RWPE1 (cell line): ENCODE data around the gene DPT.
"Not testable (repeated sequence)": the region's sequence is repeated elsewhere in the genome, so short reads cannot be mapped to it uniquely, and the experiment has no call there.

ENCODE experiments used
- CTCF ChIA-PET: fragments of 350-600 bp; sonication (Branson Sonifier 250); formaldehyde crosslinking; extraction: SDS; loops from one replicate; lab custom pipeline; 2021; lab: Yijun Ruan, JAX
- POLR2A ChIA-PET: fragments of 400-600 bp; formaldehyde crosslinking; extraction: SDS; loops from one replicate; lab custom pipeline; 2020; ENCODE audit warnings: antibody characterized with exemption; ENCODE audit not compliant: low non-redundant PET; lab: Yijun Ruan, JAX
- DNase-seq: peaks from one replicate; pipeline ENCODE4 v3.0.0; 2012; ENCODE audit warnings: low spot score
- H3K27ac ChIP-seq: fragments of 450-650 bp; 2 replicates; pipeline ENCODE4 v1.5.1; 2017
- TF ChIP-seq, protein P1 (sequence below): fragments of 450-650 bp; conservative IDR thresholded peaks from 2 replicates; pipeline ENCODE4 v1.5.1; 2017; ENCODE audit warnings: low read depth, mild to moderate bottlenecking

Gene DPT

DNA sequence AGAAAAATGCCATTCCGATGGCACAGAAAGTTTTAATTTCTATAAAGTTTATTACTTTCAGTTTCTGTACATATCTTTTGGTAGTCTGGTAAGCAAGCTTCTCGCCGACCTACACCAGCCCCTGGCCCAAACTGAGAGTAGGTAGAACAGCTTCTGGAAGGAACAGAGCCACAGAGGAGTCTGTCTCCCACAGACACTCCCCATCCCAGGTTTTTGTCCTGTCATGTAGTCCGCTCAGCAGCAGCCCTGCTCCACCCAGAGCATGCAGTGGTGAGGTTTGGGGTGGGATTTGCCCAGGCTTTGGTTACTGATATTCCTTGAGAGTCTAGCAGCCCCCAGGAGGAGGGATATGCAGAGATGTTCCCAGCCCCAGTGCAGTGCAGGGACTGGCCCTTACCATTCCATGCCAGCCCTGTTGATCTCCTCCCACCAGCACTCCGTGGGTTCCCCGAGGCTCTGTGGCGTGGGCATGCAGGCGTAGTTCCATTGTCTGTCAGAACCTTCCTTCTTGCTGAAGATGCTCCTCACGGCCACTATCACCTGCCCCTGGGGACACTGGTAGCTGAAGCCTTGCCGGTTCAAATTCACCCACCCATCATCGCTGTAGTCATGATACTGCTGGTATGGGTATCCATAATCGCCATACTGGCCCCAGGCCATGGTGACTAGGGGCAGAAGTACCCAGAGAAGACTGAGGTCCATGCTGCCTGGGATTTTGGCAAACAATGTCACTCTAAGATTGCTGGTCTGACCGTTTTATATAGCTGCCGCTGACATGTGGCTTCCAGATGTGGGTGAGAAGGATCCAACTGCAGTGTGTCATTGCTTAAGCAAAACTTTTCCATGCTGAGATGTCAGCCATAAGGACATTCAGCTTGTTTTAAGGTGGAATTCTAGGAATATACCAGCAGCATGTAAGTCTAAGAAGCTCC lies at the start of gene DPT:
Gene DPT, minus strand, starts transcription at position 734 of the 932 bp plus-strand sequence. Its CDS starts 32 bp downstream, at position 702.
- ChIA-PET CTCF (interaction anchor here (0.6 kb wide), 1 partner anchor 110 kb away, joined by 3 read pairs; no protein-coding TSS in a partner anchor), POLR2A (no interaction called here)
- H3K27ac ChIP-seq, result no peak within 1 kb of the TSS; the same call in 1 of the 2 replicates
- no peak for DNase-seq
- TF ChIP-seq, protein P1, sequence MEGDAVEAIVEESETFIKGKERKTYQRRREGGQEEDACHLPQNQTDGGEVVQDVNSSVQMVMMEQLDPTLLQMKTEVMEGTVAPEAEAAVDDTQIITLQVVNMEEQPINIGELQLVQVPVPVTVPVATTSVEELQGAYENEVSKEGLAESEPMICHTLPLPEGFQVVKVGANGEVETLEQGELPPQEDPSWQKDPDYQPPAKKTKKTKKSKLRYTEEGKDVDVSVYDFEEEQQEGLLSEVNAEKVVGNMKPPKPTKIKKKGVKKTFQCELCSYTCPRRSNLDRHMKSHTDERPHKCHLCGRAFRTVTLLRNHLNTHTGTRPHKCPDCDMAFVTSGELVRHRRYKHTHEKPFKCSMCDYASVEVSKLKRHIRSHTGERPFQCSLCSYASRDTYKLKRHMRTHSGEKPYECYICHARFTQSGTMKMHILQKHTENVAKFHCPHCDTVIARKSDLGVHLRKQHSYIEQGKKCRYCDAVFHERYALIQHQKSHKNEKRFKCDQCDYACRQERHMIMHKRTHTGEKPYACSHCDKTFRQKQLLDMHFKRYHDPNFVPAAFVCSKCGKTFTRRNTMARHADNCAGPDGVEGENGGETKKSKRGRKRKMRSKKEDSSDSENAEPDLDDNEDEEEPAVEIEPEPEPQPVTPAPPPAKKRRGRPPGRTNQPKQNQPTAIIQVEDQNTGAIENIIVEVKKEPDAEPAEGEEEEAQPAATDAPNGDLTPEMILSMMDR, result no peak

DNA sequence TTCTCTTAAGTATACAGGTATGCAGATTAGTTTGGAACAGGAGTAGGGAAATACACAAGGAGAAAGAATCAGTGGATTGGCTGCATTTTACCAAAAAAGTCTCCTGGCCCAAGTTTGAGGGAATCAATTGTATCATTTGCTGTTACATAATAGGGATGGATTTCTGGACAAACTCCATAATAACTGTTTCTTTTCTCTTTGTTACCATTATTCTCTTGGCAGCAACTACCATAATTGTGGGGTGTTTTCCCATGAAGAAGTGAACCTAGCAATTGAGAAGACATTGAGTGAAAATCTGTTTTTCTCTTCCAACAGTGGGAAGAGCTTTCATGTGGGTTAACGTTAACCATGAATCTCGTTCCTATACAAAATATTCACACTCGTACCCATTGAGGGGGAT lies 46.4 kb upstream of the DPT start:
- POLR2A ChIA-PET, result no interaction called here
- no peak overlapping the region for H3K27ac ChIP-seq
- no peak for DNase-seq
- TF ChIP-seq, protein P1, result no peak
- CTCF ChIA-PET, result no interaction called here

DNA sequence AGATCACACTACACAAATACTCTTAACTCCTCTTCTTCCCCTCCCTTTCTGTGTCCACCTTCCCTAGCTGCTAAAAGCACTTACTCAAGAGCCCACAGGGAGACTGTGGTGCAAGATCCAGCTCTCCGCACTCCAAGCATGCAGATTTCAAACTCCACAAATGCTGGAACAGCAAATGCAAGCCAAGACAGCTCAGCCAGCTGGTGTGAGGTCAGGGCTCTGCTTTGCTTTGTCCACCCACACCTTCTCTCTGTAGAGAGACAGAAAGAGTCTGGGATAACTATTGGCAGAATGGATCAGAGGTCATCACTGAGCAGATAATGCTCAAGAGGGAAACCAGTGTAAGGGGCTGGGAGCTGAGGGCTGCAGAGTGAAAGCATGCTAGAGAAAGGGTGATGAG lies 45.2 kb upstream of the DPT start:
- TF ChIP-seq, protein P1, result no peak
- H3K27ac ChIP-seq, result no peak overlapping the region
- CTCF ChIA-PET, result interaction anchor here (0.7 kb wide), 1 partner anchor 643 kb away, joined by 4 read pairs; no protein-coding TSS in a partner anchor
- POLR2A ChIA-PET, result no interaction called here
- DNase-seq, result no peak

DNA sequence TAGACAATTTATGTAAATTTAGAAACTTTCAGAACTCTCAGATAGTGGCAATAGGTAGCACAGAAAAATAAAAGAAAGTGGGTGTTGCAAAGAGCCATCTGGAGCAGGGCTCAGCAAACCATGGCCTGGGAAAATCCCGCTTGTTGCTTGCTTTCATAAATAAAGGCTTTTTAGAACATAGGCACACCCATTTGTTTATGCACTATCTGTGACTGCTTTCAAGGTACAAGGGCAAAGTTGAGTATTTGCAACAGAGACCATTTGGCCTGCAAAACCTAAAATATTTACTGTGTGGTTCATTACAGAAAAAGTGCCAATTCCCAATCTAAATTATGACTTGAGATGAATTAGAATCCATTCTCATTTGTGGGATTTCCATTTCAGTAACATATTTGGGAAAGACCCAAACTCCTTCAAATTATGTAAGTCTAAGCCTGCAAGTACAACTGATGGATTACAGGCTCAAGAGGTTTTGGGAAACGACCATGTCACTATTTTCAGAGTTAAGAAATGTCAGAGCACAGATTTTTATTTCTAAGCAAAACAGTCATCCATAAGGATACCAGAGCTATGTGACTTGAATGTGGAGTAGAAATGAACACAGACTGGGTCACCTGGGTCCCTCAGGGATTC lies 43.5 kb upstream of the DPT start:
- ChIA-PET CTCF (interaction anchor here (0.6 kb wide), 1 partner anchor 12 kb away, joined by 5 read pairs; no protein-coding TSS in a partner anchor), POLR2A (no interaction called here)
- no peak for DNase-seq
- H3K27ac ChIP-seq, result no peak overlapping the region
- TF ChIP-seq, protein P1, result no peak

DNA sequence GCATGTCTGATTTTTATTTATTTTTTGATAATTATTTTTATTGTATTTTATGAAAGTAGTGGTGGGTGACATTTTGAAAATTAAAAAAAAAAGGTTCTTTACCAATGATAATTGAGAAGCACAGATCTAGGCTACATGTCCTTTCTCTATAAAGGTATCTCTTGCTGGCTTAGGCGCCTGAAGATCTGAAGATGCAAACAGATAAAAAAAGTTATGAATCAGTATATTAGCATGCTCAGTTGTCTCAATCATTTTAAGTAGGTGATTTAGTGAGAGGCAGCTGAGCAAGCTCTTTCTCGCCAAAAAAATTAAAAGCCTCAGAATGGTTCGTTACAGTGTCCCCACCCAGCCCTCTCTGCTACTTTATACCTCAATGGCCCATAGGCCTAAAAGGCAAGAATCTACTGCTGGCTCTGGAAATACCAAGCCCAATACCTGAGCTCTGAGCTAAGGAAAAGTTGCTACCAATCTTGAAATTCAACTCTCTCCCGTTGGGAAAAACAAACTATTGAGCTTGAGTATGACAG lies 42.2 kb upstream of the DPT start:
- TF ChIP-seq, protein P1, result no peak
- no peak overlapping the region for H3K27ac ChIP-seq
- no peak for DNase-seq
- ChIA-PET POLR2A (no interaction called here), CTCF (interaction anchor here (0.7 kb wide), 1 partner anchor 116 kb away, joined by 3 read pairs; no protein-coding TSS in a partner anchor)

GRCh38 chr1:168769893-168770292 lies 40.9 kb upstream of the DPT start:
- CTCF ChIA-PET, result interaction anchor here (0.6 kb wide), 1 partner anchor 25 kb away, joined by 3 read pairs; no protein-coding TSS in a partner anchor
- POLR2A ChIA-PET, H3K27ac ChIP-seq, DNase-seq: not testable (repeated sequence)
